Suprapubic skin (tissue), 3 donors: Measurements from ENCODE around the gene MALRD1.

Experiments
- POLR2A ChIP-seq, 2 donors: fragments of 450-650 bp; IDR thresholded peaks; one replicate each; pipeline ENCODE4 v1.6.1; 2017; ENCODE audit warnings: antibody characterized with exemption in 2 of 2, mild to moderate bottlenecking in 2 of 2, moderate library complexity in 2 of 2
- TF ChIP-seq, protein P1 (sequence below), 2 donors: fragments of 200-600 bp in 1 of 2; fragments of 450-650 bp in 1 of 2; sonication (generic) in 1 of 2; IDR thresholded peaks; one replicate each; pipeline ENCODE4 v1.5.1; 2016 to 2019; ENCODE audit warnings: antibody characterized with exemption in 2 of 2, mild to moderate bottlenecking in 1 of 2, moderate library complexity in 1 of 2

DNA sequence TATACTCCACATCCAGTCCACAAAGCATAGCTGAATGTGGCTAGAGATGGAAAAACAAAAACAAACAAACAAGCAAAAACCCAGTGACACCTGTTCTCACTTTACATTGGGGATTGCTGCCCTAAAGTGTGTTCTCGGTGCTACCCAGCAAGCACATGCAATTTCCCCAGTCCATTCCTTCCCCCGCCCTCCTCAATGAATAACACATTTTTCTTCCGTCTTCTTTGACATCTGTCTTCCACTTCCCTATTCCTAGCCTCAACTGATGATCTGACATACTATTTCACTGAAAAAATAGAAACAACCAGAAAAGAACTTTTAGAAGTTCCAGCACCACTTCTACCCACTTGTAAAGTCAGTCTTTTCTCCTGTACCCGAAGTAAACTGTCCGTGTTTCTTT, 147.1 kb downstream of the MALRD1 start:
- TF ChIP-seq POLR2A (IDR thresholded peaks at IDR 0.05): no peak
- TF ChIP-seq, protein P1, sequence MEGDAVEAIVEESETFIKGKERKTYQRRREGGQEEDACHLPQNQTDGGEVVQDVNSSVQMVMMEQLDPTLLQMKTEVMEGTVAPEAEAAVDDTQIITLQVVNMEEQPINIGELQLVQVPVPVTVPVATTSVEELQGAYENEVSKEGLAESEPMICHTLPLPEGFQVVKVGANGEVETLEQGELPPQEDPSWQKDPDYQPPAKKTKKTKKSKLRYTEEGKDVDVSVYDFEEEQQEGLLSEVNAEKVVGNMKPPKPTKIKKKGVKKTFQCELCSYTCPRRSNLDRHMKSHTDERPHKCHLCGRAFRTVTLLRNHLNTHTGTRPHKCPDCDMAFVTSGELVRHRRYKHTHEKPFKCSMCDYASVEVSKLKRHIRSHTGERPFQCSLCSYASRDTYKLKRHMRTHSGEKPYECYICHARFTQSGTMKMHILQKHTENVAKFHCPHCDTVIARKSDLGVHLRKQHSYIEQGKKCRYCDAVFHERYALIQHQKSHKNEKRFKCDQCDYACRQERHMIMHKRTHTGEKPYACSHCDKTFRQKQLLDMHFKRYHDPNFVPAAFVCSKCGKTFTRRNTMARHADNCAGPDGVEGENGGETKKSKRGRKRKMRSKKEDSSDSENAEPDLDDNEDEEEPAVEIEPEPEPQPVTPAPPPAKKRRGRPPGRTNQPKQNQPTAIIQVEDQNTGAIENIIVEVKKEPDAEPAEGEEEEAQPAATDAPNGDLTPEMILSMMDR (IDR thresholded peaks at IDR 0.05): no peak
